Endodermal cell (in vitro differentiated cells): ENCODE data around the gene POC1A. TPM values are rescaled to one million over a fixed set of nuclear protein-coding genes. Genes with fewer than 3 reads are reported as not detected.

ENCODE experiments used
- DNase-seq: peaks from one replicate; pipeline ENCODE4 v3.0.0-alpha.2; 2017
- H3K27ac ChIP-seq: 2 replicates; pipeline ENCODE4 v1.5.1; 2013; ENCODE audit warnings: mild to moderate bottlenecking, low read depth, low read length, moderate library complexity
- H3K27me3 ChIP-seq: 2 replicates; pipeline ENCODE4 v1.6.1; 2013; ENCODE audit warnings: mild to moderate bottlenecking, low read length, moderate library complexity; ENCODE audit not compliant: insufficient read depth, control insufficient read depth, poor library complexity, severe bottlenecking
- H3K36me3 ChIP-seq: 2 replicates; pipeline ENCODE4 v1.7.0; 2013; ENCODE audit warnings: mild to moderate bottlenecking, low read length, moderate library complexity; ENCODE audit not compliant: control insufficient read depth, insufficient read depth
- H3K4me1 ChIP-seq: one replicate; pipeline ENCODE4 v1.7.0; 2013; ENCODE audit warnings: low read length; ENCODE audit not compliant: control insufficient read depth, insufficient read depth
- H3K4me3 ChIP-seq: 2 replicates; pipeline ENCODE4 v1.5.1; 2013; ENCODE audit warnings: mild to moderate bottlenecking, low read length, moderate library complexity
- H3K9ac ChIP-seq: 2 replicates; pipeline ENCODE4 v1.6.1; 2013; ENCODE audit warnings: mild to moderate bottlenecking, low read length, moderate library complexity; ENCODE audit not compliant: poor library complexity, severe bottlenecking; ENCODE audit errors: extremely low read depth
- H3K9me3 ChIP-seq: 2 replicates; pipeline ENCODE4 v1.6.1; 2013; ENCODE audit warnings: mild to moderate bottlenecking, low read length, moderate library complexity; ENCODE audit not compliant: control insufficient read depth
- H3K27ac Mint-ChIP-seq: 2 replicates; pipeline ENCODE4 v1.8.0; 2020; ENCODE audit warnings: mixed read lengths
- H3K27me3 Mint-ChIP-seq: 2 replicates; pipeline ENCODE4 v1.8.0; 2021; ENCODE audit warnings: mild to moderate bottlenecking, mixed read lengths; ENCODE audit not compliant: insufficient read depth
- H3K36me3 Mint-ChIP-seq: 2 replicates; pipeline ENCODE4 v1.8.0; 2020; ENCODE audit warnings: low read depth, mixed read lengths
- H3K4me1 Mint-ChIP-seq: 2 replicates; pipeline ENCODE4 v1.8.0; 2020; ENCODE audit warnings: mixed read lengths
- H3K4me3 Mint-ChIP-seq: 2 replicates; pipeline ENCODE4 v1.8.0; 2020; ENCODE audit warnings: mild to moderate bottlenecking, moderate library complexity, mixed read lengths
- H3K9me3 Mint-ChIP-seq: 2 replicates; pipeline ENCODE4 v1.8.0; 2020; ENCODE audit warnings: mild to moderate bottlenecking, mixed read lengths
- WGBS, 2 experiments: methylation state at CpG; one replicate each; pipeline versions ENCODE4 v1.1.5 to v1.1.7; 2013; ENCODE audit warnings: missing lambda C conversion rate in 2 of 2, mixed read lengths in 1 of 2; ENCODE audit not compliant: insufficient coverage in 1 of 2, insufficient read length in 1 of 2; 5-methylcytosine and 5-hydroxymethylcytosine counted together
- total RNA-seq, 2 donors: library from RNA; stranded (reverse); fragmentation: NEBNext Ultra II Directional in 1 of 2; extraction: Animal tissue kit (Norgen Biotek cat#: 25700) in 1 of 2; gene quantifications; 2 replicates in 1 of 2; 3 replicates in 1 of 2; pipeline ENCODE4 v1.2.1, GENCODE V29; 2021
- TF ChIP-seq, protein P1 (sequence below): fragments of 200-600 bp; sonication (generic); conservative IDR thresholded peaks from 2 replicates; pipeline ENCODE4 v1.5.0; 2021; ENCODE audit warnings: antibody characterized with exemption, mild to moderate bottlenecking

The POC1A gene
- total RNA-seq, 2 donors from 2014 or later, result 19.7 to 24.0 TPM

GRCh38 chr3:52185311-52185710 lies 31.1 kb upstream of the POC1A start:
- no peaks in the 10 kb centered on the region for H3K9me3 ChIP-seq
- H3K27ac ChIP-seq, result no peak overlapping the region
- DNase-seq, result no peak
- Mint-ChIP-seq H3K36me3 (no peaks in the 10 kb centered on the region), H3K4me1 (peaks cover 6% of the 10 kb centered on the region), H3K27me3 (no peaks in the 10 kb centered on the region), H3K27ac (no peak overlapping the region), H3K4me3 (no peak overlapping the region), H3K9me3 (no peaks in the 10 kb centered on the region)
- TF ChIP-seq, protein P1, sequence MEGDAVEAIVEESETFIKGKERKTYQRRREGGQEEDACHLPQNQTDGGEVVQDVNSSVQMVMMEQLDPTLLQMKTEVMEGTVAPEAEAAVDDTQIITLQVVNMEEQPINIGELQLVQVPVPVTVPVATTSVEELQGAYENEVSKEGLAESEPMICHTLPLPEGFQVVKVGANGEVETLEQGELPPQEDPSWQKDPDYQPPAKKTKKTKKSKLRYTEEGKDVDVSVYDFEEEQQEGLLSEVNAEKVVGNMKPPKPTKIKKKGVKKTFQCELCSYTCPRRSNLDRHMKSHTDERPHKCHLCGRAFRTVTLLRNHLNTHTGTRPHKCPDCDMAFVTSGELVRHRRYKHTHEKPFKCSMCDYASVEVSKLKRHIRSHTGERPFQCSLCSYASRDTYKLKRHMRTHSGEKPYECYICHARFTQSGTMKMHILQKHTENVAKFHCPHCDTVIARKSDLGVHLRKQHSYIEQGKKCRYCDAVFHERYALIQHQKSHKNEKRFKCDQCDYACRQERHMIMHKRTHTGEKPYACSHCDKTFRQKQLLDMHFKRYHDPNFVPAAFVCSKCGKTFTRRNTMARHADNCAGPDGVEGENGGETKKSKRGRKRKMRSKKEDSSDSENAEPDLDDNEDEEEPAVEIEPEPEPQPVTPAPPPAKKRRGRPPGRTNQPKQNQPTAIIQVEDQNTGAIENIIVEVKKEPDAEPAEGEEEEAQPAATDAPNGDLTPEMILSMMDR, result no peak
- H3K27me3 ChIP-seq, result no peaks in the 10 kb centered on the region
- no peaks in the 10 kb centered on the region for H3K4me1 ChIP-seq
- no peak overlapping the region for H3K4me3 ChIP-seq
- WGBS, 2 experiments, result 93% methylated on average over 6 of the region's 6 CpGs
- H3K9ac ChIP-seq, result no peak overlapping the region
- no peaks in the 10 kb centered on the region for H3K36me3 ChIP-seq

DNA sequence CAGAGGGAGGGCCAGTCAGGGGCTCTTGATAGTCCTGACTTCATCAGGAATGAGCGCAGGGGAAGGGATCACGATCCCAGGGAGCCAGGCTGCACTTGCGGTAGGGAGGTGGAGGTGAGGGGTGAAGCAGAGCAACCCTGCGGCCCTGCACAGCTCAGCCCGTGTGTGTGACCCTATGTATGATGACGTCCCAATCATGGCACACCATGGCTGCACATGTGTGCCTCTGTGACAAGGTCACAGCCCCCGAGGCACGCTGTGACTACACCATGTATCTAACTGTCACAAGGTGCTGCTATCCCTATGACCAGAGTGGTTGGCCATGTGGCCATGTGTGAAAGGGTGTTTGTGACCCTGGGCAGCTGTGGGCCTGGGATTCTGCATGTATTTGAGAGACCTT lies 30.5 kb upstream of the POC1A start:
- H3K9ac ChIP-seq, result no peak overlapping the region
- H3K9me3 ChIP-seq, result no peaks in the 10 kb centered on the region
- no peak overlapping the region for H3K4me3 ChIP-seq
- TF ChIP-seq, protein P1, result no peak
- Mint-ChIP-seq H3K36me3 (no peaks in the 10 kb centered on the region), H3K4me3 (no peak overlapping the region), H3K4me1 (peaks cover 6% of the 10 kb centered on the region), H3K27ac (no peak overlapping the region), H3K9me3 (no peaks in the 10 kb centered on the region), H3K27me3 (no peaks in the 10 kb centered on the region)
- H3K36me3 ChIP-seq, result no peaks in the 10 kb centered on the region
- WGBS, 2 experiments, result 93 to 100% methylated on average over 6 to 8 of the region's 8 CpGs
- no peak overlapping the region for H3K27ac ChIP-seq
- H3K27me3 ChIP-seq, result no peaks in the 10 kb centered on the region
- no peaks in the 10 kb centered on the region for H3K4me1 ChIP-seq
- DNase-seq, result no peak

- DNase-seq, result no peak
- no peaks in the 10 kb centered on the region for H3K4me1 ChIP-seq
- WGBS, 2 experiments, result 90% methylated on average over 7 of the region's 7 CpGs; no CpG with 5 or more reads in 1 of the 2 experiments
- peaks cover 6% of the 10 kb centered on the region for H3K4me1 Mint-ChIP-seq
- no peaks in the 10 kb centered on the region for H3K9me3 ChIP-seq
- H3K4me3 Mint-ChIP-seq, result no peak overlapping the region
- no peaks in the 10 kb centered on the region for H3K27me3 ChIP-seq
- no peak overlapping the region for H3K4me3 ChIP-seq
- H3K27ac ChIP-seq, result no peak overlapping the region
- H3K9ac ChIP-seq, result no peak overlapping the region
- H3K36me3 Mint-ChIP-seq, result no peaks in the 10 kb centered on the region
- no peaks in the 10 kb centered on the region for H3K27me3 Mint-ChIP-seq
- H3K36me3 ChIP-seq, result no peaks in the 10 kb centered on the region
- H3K9me3 Mint-ChIP-seq, result no peaks in the 10 kb centered on the region
- TF ChIP-seq, protein P1, result no peak
- H3K27ac Mint-ChIP-seq, result no peak overlapping the region
Measured at GRCh38 chr3:52183786-52184445, 29.7 kb upstream of the POC1A start.
